K562 (cell line): ENCODE data around the gene MYL5. TPM values are rescaled to one million over a fixed set of nuclear protein-coding genes. Genes with fewer than 3 reads are reported as not detected.

Experiments used
- ATAC-seq: fragments of 200-7000 bp; cut with Tn5 transposase; 3 replicates; pipeline ENCODE4 v1.9.1; 2020; ENCODE audit warnings: moderate library complexity
- BruUV-seq: library from RNA; stranded (reverse); fragments of 400-500 nt; replicated peaks from 2 replicates; lab custom pipeline; 2021; lab: Mats Ljungman, UMichigan
- CTCF ChIA-PET: fragments of 300-600 bp; formaldehyde crosslinking; extraction: SDS; loops from one replicate; lab custom pipeline; 2021; ENCODE audit warnings: low intra/inter-chr PET ratio; lab: Yijun Ruan, JAX
- POLR2A ChIA-PET: fragments of 300-600, 350-650 bp; sonication (Branson Sonifier 250); formaldehyde crosslinking; extraction: SDS; loops from one replicate; lab custom pipeline; 2021; ENCODE audit warnings: antibody characterized with exemption, inconsistent platforms; lab: Yijun Ruan, JAX
- DNase-seq, 4 experiments: peaks; one replicate each; pipeline versions ENCODE4 v3.0.0 to v3.0.0-alpha.2; 2011 to 2018; ENCODE audit warnings: low spot score in 3 of 4, mixed read lengths in 3 of 4; ENCODE audit errors: extremely low read depth in 1 of 4
- FAIRE-seq: peaks from 2 replicates; lab custom pipeline; 2011; peaks lifted over from hg19 to GRCh38; lab: Jason Lieb, UNC
- H2AFZ ChIP-seq: 2 replicates; pipeline ENCODE4 v1.6.0; 2011; ENCODE audit warnings: low read depth, low read length, control low read depth, inconsistent platforms
- H3K27ac ChIP-seq: fragments of 200-600 bp; 3 replicates; pipeline ENCODE4 v1.8.0; 2011; ENCODE audit warnings: low read depth, mild to moderate bottlenecking, control low read depth, inconsistent platforms, low read length, moderate library complexity, mixed read lengths; ENCODE audit errors: extremely low read depth
- H3K27me3 ChIP-seq, 2 experiments: fragments of 300-600 bp in 1 of 2; 2 replicates in 1 of 2; 3 replicates in 1 of 2; pipeline versions ENCODE4 v1.6.0 to v1.8.0; 2011; ENCODE audit warnings: inconsistent platforms in 2 of 2, low read length in 2 of 2, mild to moderate bottlenecking in 1 of 2, mixed read lengths in 1 of 2, moderate library complexity in 1 of 2; ENCODE audit not compliant: control insufficient read depth in 2 of 2, insufficient read depth in 2 of 2
- H3K36me3 ChIP-seq: fragments of 300-600 bp; 3 replicates; pipeline ENCODE4 v1.8.0; 2011; ENCODE audit warnings: mild to moderate bottlenecking, low read length, inconsistent platforms; ENCODE audit not compliant: control insufficient read depth, insufficient read depth
- H3K4me1 ChIP-seq, 2 experiments: fragments of 200-600 bp in 1 of 2; replicated peaks in 1 of 2; 2 replicates in 1 of 2; 3 replicates in 1 of 2; pipeline versions ENCODE4 v1.5.1 to v1.8.0; 2011; ENCODE audit warnings: inconsistent platforms in 2 of 2, low read length in 2 of 2, mild to moderate bottlenecking in 1 of 2, mixed read lengths in 1 of 2, moderate library complexity in 1 of 2; ENCODE audit not compliant: control insufficient read depth in 2 of 2, insufficient read depth in 2 of 2
- H3K4me2 ChIP-seq: 2 replicates; pipeline ENCODE4 v1.6.1; 2011; ENCODE audit warnings: low read length, control low read depth, inconsistent platforms, mixed read lengths; ENCODE audit not compliant: insufficient read depth
- H3K4me3 ChIP-seq: fragments of 200-600 bp; sonication (generic), shearing (Covaris generic); 2 replicates; pipeline ENCODE4 v1.5.1; 2016; ENCODE audit warnings: control low read depth, inconsistent platforms
- H3K79me2 ChIP-seq: fragments of 200-600 bp; 3 replicates; pipeline ENCODE4 v1.8.0; 2011; ENCODE audit warnings: low read length, inconsistent platforms; ENCODE audit not compliant: control insufficient read depth, insufficient read depth
- H3K9ac ChIP-seq, 2 experiments: 2 replicates each; pipeline versions ENCODE4 v1.6.0 to v1.6.1; 2011; ENCODE audit warnings: low read depth in 2 of 2, low read length in 2 of 2, control low read depth in 1 of 2, inconsistent platforms in 1 of 2, mild to moderate bottlenecking in 1 of 2, mixed read lengths in 1 of 2; ENCODE audit not compliant: insufficient read depth in 1 of 2
- H3K9me1 ChIP-seq: one replicate; pipeline ENCODE4 v1.6.0; 2011; ENCODE audit warnings: inconsistent platforms, mild to moderate bottlenecking, low read length, moderate library complexity; ENCODE audit not compliant: control insufficient read depth, insufficient read depth
- H3K9me3 ChIP-seq: replicated peaks from 2 replicates; pipeline ENCODE4 v1.5.1; 2011; ENCODE audit warnings: low read depth, low read length, inconsistent platforms; ENCODE audit not compliant: control insufficient read depth, insufficient read depth
- H4K20me1 ChIP-seq: replicated peaks from 2 replicates; pipeline ENCODE4 v1.6.1; 2011; ENCODE audit warnings: low read length, inconsistent platforms, mixed read lengths; ENCODE audit not compliant: control insufficient read depth, insufficient read depth
- CHD4 ChIP-seq: fragments of 200-600 bp; sonication (generic); IDR thresholded peaks from 3 replicates; pipeline ENCODE4 v1.6.1; 2012; ENCODE audit warnings: low read depth, mild to moderate bottlenecking, mixed read lengths, low read length, inconsistent platforms; ENCODE audit not compliant: insufficient read depth, insufficient replicate concordance, poor library complexity, severe bottlenecking
- PTTG1 ChIP-seq: fragments of 450-650 bp; IDR thresholded peaks from 2 replicates; pipeline ENCODE4 v1.6.1; 2016; ENCODE audit warnings: low read depth, mild to moderate bottlenecking, missing genetic modification characterization, missing compliant biosample characterization
- RBFOX2 ChIP-seq: fragments of 200-400 bp; formaldehyde crosslinking; IDR thresholded peaks from 2 replicates; pipeline ENCODE4 v1.6.1; 2017; ENCODE audit warnings: low read depth, mild to moderate bottlenecking, low read length, moderate library complexity
- RBM39 ChIP-seq: fragments of 200-400 bp; formaldehyde crosslinking; optimal IDR thresholded peaks from 2 replicates; pipeline ENCODE3; 2018; ENCODE audit warnings: low read depth, low read length
- ZKSCAN1 ChIP-seq: fragments of 150-350 bp; IDR thresholded peaks from 2 replicates; pipeline ENCODE4 v1.6.1; 2016; ENCODE audit warnings: low read depth, low read length
- ZNF316 ChIP-seq: fragments of 450-650 bp; IDR thresholded peaks from 2 replicates; pipeline ENCODE4 v1.6.1; 2016
- WGBS: fragments of 100-300 bp; shearing (Covaris generic); methylation state at CpG from one replicate; pipeline ENCODE4 v1.1.6; 2016; ENCODE audit warnings: low coverage, mixed read lengths; ENCODE audit not compliant: insufficient coverage; ENCODE audit errors: missing lambda C conversion rate; 5-methylcytosine and 5-hydroxymethylcytosine counted together
- in situ Hi-C: fragments of 300-500 bp; cut with MboI; formaldehyde crosslinking; loops from 4 replicates; pipeline ENCODE4 v1.15.0; 2018; ENCODE audit warnings: inconsistent platforms, mixed read lengths
- intact Hi-C: fragments of 100-400 bp; cut with micrococcal nuclease; formaldehyde crosslinking; loops from 2 replicates; pipeline ENCODE4 v1.14.2; 2022
- polyA plus RNA-seq, 8 experiments: library from polyadenylated mRNA; depleted of rRNA in 4 of 8; stranded (reverse) in 5 of 8; unstranded in 3 of 8; fragments of >200 nt; fragmentation: Nextera tagmentation in 2 of 8; fragmentation: Illumina TruSeq in 1 of 8; extraction: Ambion mirVana in 2 of 8; extraction: Trizol in 1 of 8; gene quantifications; 2 replicates each; pipeline versions ENCODE4 v1.2.1 to v1.2.3, GENCODE V29; 2011 to 2014; ENCODE audit warnings: inconsistent platforms in 1 of 8, missing spikeins in 1 of 8
- total RNA-seq, 7 experiments: library from RNA; depleted of rRNA in 6 of 7; stranded (reverse); fragments of >200 nt in 6 of 7; fragmentation: Illumina TruSeq in 2 of 7; extraction: Trizol in 2 of 7; gene quantifications; 2 replicates each; pipeline versions ENCODE4 v1.2.1 to v1.2.3, GENCODE V29; 2011 to 2021; ENCODE audit warnings: low replicate concordance in 1 of 7
- TF ChIP-seq, protein P1 (sequence below): conservative IDR thresholded peaks from 2 replicates; pipeline ENCODE4 v1.6.1; 2011; ENCODE audit warnings: low read depth, mild to moderate bottlenecking, low read length; ENCODE audit not compliant: control insufficient read depth

The MYL5 gene
- total and polyA plus RNA-seq, 9 of the 15 experiments (the other 6 are each of a cell fraction or from before 2014, with no cell fraction given): 1.4 to 10.0 (median 4.1) TPM

DNA sequence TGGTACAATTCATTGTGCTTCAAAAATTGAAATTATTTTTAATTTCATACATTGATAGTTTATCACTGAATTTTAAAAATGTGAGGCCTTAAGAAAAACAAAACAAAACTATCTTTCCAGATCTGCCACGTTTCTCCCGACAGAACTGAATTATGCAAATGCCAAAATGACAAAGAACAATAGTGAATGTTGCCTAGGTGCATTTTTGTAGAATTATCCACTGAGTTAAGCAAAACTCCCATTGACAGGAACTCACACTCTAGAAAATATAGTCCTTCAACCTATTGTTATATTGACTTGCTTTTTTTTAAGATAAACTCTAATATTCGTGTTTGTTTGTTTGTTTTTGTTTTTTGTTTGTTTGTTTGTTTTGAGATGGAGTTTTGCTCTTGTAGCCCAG is 37.8 kb downstream of the MYL5 start:
- Histone ChIP-seq H3K4me1 (peaks cover 0 to 31% of the 10 kb centered on the region in 2 experiments; a peak in 4 of 5 replicates), H3K4me3 (no peak overlapping the region), H4K20me1 (no peaks in the 10 kb centered on the region), H3K27me3 (no peaks in the 10 kb centered on the region), H3K27ac (no peak overlapping the region), H3K9me1 (no peaks in the 10 kb centered on the region), H3K4me2 (no peak overlapping the region), H3K79me2 (peaks cover 73% of the 10 kb centered on the region), H3K9ac (no peak overlapping the region), H3K9me3 (no peaks in the 10 kb centered on the region), H2AFZ (no peak overlapping the region), H3K36me3 (peaks cover 31% of the 10 kb centered on the region; the same call in 2 of the 3 replicates)
- FAIRE-seq (peak; percentile 23), DNase-seq (no peak), ATAC-seq (no peak)
- BruUV-seq: no TSS peak
- CTCF ChIA-PET: no interaction called here
- in situ Hi-C loops: no loop called here
- intact Hi-C loops: no loop called here
- TF ChIP-seq, protein P1, sequence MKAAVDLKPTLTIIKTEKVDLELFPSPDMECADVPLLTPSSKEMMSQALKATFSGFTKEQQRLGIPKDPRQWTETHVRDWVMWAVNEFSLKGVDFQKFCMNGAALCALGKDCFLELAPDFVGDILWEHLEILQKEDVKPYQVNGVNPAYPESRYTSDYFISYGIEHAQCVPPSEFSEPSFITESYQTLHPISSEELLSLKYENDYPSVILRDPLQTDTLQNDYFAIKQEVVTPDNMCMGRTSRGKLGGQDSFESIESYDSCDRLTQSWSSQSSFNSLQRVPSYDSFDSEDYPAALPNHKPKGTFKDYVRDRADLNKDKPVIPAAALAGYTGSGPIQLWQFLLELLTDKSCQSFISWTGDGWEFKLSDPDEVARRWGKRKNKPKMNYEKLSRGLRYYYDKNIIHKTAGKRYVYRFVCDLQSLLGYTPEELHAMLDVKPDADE: no peak
- TF ChIP-seq ZNF316: 0 out of 2 replicates have a peak, but pooled peaks have one; percentile 13
- POLR2A ChIA-PET: interaction anchor here (1.3 kb wide), 1 partner anchor 11 kb away, joined by 7 read pairs; no protein-coding TSS in a partner anchor
- WGBS: 68% methylated on average over 3 of the region's 3 CpGs

GRCh38 chr4:712916-713632 is 38.7 kb downstream of the MYL5 start:
- H3K27ac ChIP-seq: no peak overlapping the region
- H4K20me1 ChIP-seq: no peaks in the 10 kb centered on the region
- H3K27me3 ChIP-seq: no peaks in the 10 kb centered on the region
- ChIA-PET POLR2A (no interaction called here), CTCF (no interaction called here)
- H3K79me2 ChIP-seq: peaks cover 78% of the 10 kb centered on the region
- no peak overlapping the region for H3K4me2 ChIP-seq
- no peaks in the 10 kb centered on the region for H3K9me3 ChIP-seq
- peaks cover 0 to 27% of the 10 kb centered on the region in 2 experiments; a peak in 4 of 5 replicates for H3K4me1 ChIP-seq
- H2AFZ ChIP-seq: no peak overlapping the region
- peak overlapping the region in 1 of 2 experiments; percentile 35; a peak in 1 of 4 replicates for H3K9ac ChIP-seq
- ATAC-seq (no peak), FAIRE-seq (no peak), DNase-seq (no peak)
- H3K36me3 ChIP-seq: peaks cover 31% of the 10 kb centered on the region; the same call in 2 of the 3 replicates
- intact Hi-C loops: no loop called here
- no peaks in the 10 kb centered on the region for H3K9me1 ChIP-seq
- no peak overlapping the region for H3K4me3 ChIP-seq
- TF ChIP-seq PTTG1 (tag) (no peak), CHD4 (no peak), ZKSCAN1 (no peak), RBM39 (no peak), RBFOX2 (peak; percentile 38; the same call in 1 of the 2 replicates)
- WGBS: 93% methylated on average over 5 of the region's 9 CpGs
- BruUV-seq: no TSS peak
- in situ Hi-C loops: no loop called here
